ENCODE results near the gene DHRS9. TPM values are rescaled to one million over a fixed set of nuclear protein-coding genes. Genes with fewer than 3 reads are reported as not detected.
"Not testable (repeated sequence)": the region's sequence is repeated elsewhere in the genome, so short reads cannot be mapped to it uniquely, and the experiment has no call there.

Gene DHRS9
- total RNA-seq, 1 experiment from 2014 or later = not detected

DNA sequence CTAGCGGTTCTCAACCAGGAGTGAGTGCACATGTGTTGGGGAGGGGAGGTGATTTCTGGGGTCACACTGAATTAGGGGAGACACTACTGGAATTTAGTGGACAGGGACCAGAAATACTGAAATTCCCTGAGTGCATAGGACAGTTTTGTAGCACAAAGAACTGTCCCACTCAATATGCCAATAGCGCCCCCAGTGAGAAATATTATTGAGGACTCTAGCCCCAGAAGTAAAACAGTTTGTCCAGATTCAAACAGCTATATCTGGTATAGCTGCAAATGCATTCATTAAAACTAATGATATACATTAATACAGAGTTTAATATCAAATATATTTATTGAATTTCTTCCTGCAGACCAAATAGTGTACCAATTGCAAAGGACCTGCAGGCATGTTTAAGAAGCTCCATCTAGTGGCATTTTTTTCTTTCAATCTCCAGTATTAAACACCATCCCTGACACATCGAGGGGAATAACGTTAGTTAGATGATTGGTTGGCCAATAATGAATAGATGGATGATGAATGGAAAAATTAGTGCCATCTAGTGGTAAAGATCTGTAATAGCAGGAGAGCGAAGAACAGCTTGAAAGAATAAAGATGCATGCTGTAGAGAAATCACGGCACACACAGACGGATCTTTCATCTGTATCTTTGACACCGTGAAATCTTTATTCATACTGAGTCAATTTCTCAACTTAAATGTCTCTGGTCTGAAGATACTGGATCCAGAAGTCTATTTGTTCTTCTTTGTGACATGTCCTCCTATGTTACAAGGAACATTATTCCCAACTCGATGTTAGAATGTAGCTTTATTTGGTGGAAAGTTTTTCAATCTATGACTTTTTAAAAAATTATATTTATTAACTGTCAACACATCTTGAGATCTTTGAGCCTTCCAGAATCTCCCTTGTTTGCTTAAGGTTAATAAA lies 62.5 kb downstream of the DHRS9 start:
- H3K36me3 ChIP-seq (ENCODE audit: low read depth) = no peaks in the 10 kb centered on the region
- ChIA-PET CTCF (interaction anchor here (0.7 to 1.6 kb wide), 3 partner anchors 10 to 169 kb away, joined by 3 to 4 read pairs (median 3); no protein-coding TSS in a partner anchor), POLR2A (ENCODE audit: unreplicated experiment) (interaction anchor here (0.6 kb wide), 1 partner anchor 186 kb away, joined by 4 read pairs; no protein-coding TSS in a partner anchor)
- H3K4me2 ChIP-seq = no peak overlapping the region
- no peak overlapping the region for H3K27ac ChIP-seq
- DNase-seq = no peak
- no peak overlapping the region for H3K4me3 ChIP-seq
- H3K79me2 ChIP-seq (ENCODE audit: low read depth) = no peaks in the 10 kb centered on the region
- H3K9me2 ChIP-seq (ENCODE audit: insufficient read depth) = no peaks in the 10 kb centered on the region
- intact Hi-C loops (cut with micrococcal nuclease; ENCODE audit: unreplicated experiment) = loop anchor here (1.0 kb wide), 1 partner anchor 171 kb away; no protein-coding TSS in a partner anchor
- H4K20me1 ChIP-seq (ENCODE audit: insufficient read depth) = no peaks in the 10 kb centered on the region
- H2AFZ ChIP-seq = no peak overlapping the region
- no peaks in the 10 kb centered on the region for H3K4me1 ChIP-seq (replicated peaks; ENCODE audit: insufficient read depth)
- no TSS peak for BruUV-seq (replicated peaks)
- TF ChIP-seq, protein P1, sequence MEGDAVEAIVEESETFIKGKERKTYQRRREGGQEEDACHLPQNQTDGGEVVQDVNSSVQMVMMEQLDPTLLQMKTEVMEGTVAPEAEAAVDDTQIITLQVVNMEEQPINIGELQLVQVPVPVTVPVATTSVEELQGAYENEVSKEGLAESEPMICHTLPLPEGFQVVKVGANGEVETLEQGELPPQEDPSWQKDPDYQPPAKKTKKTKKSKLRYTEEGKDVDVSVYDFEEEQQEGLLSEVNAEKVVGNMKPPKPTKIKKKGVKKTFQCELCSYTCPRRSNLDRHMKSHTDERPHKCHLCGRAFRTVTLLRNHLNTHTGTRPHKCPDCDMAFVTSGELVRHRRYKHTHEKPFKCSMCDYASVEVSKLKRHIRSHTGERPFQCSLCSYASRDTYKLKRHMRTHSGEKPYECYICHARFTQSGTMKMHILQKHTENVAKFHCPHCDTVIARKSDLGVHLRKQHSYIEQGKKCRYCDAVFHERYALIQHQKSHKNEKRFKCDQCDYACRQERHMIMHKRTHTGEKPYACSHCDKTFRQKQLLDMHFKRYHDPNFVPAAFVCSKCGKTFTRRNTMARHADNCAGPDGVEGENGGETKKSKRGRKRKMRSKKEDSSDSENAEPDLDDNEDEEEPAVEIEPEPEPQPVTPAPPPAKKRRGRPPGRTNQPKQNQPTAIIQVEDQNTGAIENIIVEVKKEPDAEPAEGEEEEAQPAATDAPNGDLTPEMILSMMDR (conservative IDR thresholded peaks at IDR 0.05) = peak; percentile 84
- no peak for TF ChIP-seq EZH2 (IDR thresholded peaks at IDR 0.05; ENCODE audit: low read depth)
- no peaks in the 10 kb centered on the region for H3K9me3 ChIP-seq (ENCODE audit: insufficient read depth, low read depth)
- no peaks in the 10 kb centered on the region for H3F3A ChIP-seq (ENCODE audit: insufficient read depth, low read depth)
- no peaks in the 10 kb centered on the region for H3K27me3 ChIP-seq (ENCODE audit: insufficient read depth, low read depth)

- H3K27ac ChIP-seq; H3K4me3 ChIP-seq; H3K9me2 ChIP-seq (ENCODE audit: insufficient read depth); DNase-seq; intact Hi-C loops (cut with micrococcal nuclease; ENCODE audit: unreplicated experiment); H3K4me1 ChIP-seq (replicated peaks; ENCODE audit: insufficient read depth); POLR2A ChIA-PET (ENCODE audit: unreplicated experiment); H3K4me2 ChIP-seq; CTCF ChIA-PET; H4K20me1 ChIP-seq (ENCODE audit: insufficient read depth); H3K79me2 ChIP-seq (ENCODE audit: low read depth); H3K36me3 ChIP-seq (ENCODE audit: low read depth); BruUV-seq (replicated peaks); H3F3A ChIP-seq (ENCODE audit: insufficient read depth, low read depth); H2AFZ ChIP-seq; H3K27me3 ChIP-seq (ENCODE audit: insufficient read depth, low read depth); H3K9me3 ChIP-seq (ENCODE audit: insufficient read depth, low read depth): not testable (repeated sequence)
These were observed 64.9 kb downstream of the DHRS9 start for GRCh38 chr2:169134272-169134671.

DNA sequence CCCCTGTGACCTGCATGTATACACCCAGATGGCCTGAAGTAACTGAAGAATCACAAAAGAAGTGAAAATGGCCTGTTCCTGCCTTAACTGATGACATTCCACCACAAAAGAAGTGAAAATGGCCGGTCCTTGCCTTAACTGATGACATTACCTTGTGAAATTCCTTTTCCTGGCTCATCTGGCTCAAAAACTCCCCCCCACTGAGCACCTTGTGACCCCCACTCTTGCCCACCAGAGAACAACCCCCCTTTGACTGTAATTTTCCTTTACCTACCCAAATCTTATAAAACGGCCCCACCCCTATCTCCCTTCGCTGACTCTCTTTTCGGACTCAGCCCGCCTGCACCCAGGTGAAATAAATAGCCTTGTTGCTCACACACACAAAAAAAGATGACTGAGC lies 67.1 kb downstream of the DHRS9 start:
- not testable (repeated sequence) for BruUV-seq (replicated peaks)

DNA sequence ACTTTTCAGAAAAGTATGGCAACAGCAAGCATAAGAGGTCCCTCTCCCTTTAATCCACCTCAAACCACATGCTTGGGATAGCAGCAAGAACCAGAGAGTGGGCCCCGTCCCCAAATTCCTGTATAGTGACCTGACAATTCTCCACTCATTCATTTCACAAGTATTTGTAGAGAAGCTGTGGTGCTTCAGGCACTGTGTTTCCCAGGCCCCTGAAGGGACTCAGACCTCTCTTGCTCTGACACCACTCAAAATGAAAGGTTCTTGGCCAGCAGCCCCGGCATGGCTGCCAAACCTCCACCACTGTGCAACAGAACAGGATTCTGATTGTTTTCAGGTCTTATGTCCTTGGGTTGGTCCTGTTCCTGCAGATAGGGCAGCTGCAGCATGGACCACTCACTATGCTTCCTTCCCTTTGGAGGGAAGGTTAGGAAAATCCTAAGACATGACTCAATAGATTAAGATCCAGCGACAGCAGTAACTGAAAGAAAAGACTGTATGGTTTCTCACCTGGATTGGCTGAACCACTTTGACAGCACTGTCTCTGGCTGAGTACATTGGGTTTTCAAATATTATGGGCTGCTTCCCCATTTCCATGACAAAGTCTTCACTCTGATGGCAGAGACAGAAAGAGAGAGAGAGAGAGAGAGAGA lies 67.6 kb downstream of the DHRS9 start:
- no peak overlapping the region for H3K27ac ChIP-seq
- H3F3A ChIP-seq (ENCODE audit: insufficient read depth, low read depth) = no peaks in the 10 kb centered on the region
- no peak for TF ChIP-seq EZH2 (IDR thresholded peaks at IDR 0.05; ENCODE audit: low read depth)
- TF ChIP-seq, protein P1 (conservative IDR thresholded peaks at IDR 0.05) = no peak
- CTCF ChIA-PET = interaction anchor here (0.5 kb wide), 1 partner anchor 9 kb away, joined by 3 read pairs; no protein-coding TSS in a partner anchor
- POLR2A ChIA-PET (ENCODE audit: unreplicated experiment) = no interaction called here
- H3K4me3 ChIP-seq = no peak overlapping the region
- no peaks in the 10 kb centered on the region for H4K20me1 ChIP-seq (ENCODE audit: insufficient read depth)
- no peak overlapping the region for H3K4me2 ChIP-seq
- H2AFZ ChIP-seq = no peak overlapping the region
- H3K9me3 ChIP-seq (ENCODE audit: insufficient read depth, low read depth) = no peaks in the 10 kb centered on the region
- no peaks in the 10 kb centered on the region for H3K9me2 ChIP-seq (ENCODE audit: insufficient read depth)
- intact Hi-C loops (cut with micrococcal nuclease; ENCODE audit: unreplicated experiment) = no loop called here
- no TSS peak for BruUV-seq (replicated peaks)
- DNase-seq = no peak
- no peaks in the 10 kb centered on the region for H3K79me2 ChIP-seq (ENCODE audit: low read depth)
- H3K27me3 ChIP-seq (ENCODE audit: insufficient read depth, low read depth) = no peaks in the 10 kb centered on the region
- H3K4me1 ChIP-seq (replicated peaks; ENCODE audit: insufficient read depth) = no peaks in the 10 kb centered on the region
- H3K36me3 ChIP-seq (ENCODE audit: low read depth) = no peaks in the 10 kb centered on the region

More for the DNA sequence above, 67.1 kb downstream of the DHRS9 start:
- H2AFZ ChIP-seq; H3K27ac ChIP-seq; H3K4me1 ChIP-seq (replicated peaks; ENCODE audit: insufficient read depth); H3K4me3 ChIP-seq; DNase-seq; CTCF ChIA-PET; H3K4me2 ChIP-seq; H3K79me2 ChIP-seq (ENCODE audit: low read depth); H3K27me3 ChIP-seq (ENCODE audit: insufficient read depth, low read depth); H4K20me1 ChIP-seq (ENCODE audit: insufficient read depth); intact Hi-C loops (cut with micrococcal nuclease; ENCODE audit: unreplicated experiment); H3K9me3 ChIP-seq (ENCODE audit: insufficient read depth, low read depth); H3K9me2 ChIP-seq (ENCODE audit: insufficient read depth); H3F3A ChIP-seq (ENCODE audit: insufficient read depth, low read depth); H3K36me3 ChIP-seq (ENCODE audit: low read depth); POLR2A ChIA-PET (ENCODE audit: unreplicated experiment): not testable (repeated sequence)

Data from PC-9 (cell line).